WI38 (cell line): Measurements from ENCODE around the gene SH2D2A.

ENCODE experiments used
- H3K4me3 ChIP-seq: 2 replicates; pipeline ENCODE4 v1.5.1; 2011; ENCODE audit warnings: low read depth, mild to moderate bottlenecking, control low read depth, low read length
- CTCF ChIP-seq: IDR thresholded peaks from 2 replicates; pipeline ENCODE4 v1.5.1; 2012; ENCODE audit warnings: low read depth, mild to moderate bottlenecking, control low read depth, low read length

SH2D2A gene

DNA sequence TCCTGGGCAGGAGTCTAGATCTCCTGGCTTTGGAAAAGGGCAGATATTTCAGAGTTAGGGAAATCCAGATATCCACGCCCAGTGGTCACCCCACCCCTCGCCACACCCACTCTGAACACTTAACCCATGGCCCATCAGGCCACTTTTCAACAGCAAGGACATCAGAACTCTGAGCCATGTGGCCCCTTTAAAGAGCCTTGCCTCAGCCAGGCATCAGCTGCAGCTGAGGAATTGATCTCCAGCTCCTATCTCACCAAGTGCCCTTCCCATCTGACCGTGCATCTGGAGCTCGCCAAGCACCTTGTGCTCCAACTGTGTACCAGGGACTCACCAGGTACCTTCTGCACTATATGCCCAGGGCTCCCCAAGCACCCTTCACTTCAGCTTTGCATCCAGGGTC lies 20.2 kb upstream of the SH2D2A start:
- H3K4me3 ChIP-seq = no peak overlapping the region
- no peak for TF ChIP-seq CTCF

DNA sequence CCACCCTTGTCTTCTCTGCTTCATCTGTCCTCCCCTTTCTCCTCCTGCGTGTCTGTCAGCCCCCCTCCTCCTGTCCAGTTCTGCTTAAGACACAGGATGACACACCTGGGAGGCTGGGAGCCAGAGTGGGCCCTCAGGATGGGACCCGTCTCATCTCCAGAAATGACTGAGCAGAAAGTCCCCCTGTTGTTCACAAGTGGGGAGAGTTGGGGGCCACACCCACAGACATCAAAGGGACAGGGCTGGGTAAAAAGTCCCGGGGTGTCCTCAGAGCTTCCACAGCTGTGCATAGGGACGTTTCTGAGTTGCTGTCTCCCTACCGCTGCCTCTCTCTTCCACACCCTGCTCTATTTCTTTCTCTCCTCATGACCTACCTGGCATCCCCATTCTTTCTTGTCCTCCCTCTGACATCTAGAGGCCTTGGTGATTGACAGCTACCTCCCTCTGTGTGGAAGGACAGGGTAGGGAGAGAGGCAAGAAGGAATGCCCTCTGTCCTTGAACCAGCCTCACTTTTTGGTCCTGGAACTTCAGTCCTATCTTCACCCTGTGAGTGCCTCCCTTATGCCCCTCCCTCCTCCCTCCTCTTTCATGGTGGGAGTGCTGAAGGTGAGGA lies 19.5 kb upstream of the SH2D2A start:
- TF ChIP-seq CTCF = no peak
- H3K4me3 ChIP-seq = no peak overlapping the region

- H3K4me3 ChIP-seq = no peak overlapping the region
- no peak for TF ChIP-seq CTCF
Observed at GRCh38 chr1:156834322-156834721, 17.7 kb upstream of the SH2D2A start.

DNA sequence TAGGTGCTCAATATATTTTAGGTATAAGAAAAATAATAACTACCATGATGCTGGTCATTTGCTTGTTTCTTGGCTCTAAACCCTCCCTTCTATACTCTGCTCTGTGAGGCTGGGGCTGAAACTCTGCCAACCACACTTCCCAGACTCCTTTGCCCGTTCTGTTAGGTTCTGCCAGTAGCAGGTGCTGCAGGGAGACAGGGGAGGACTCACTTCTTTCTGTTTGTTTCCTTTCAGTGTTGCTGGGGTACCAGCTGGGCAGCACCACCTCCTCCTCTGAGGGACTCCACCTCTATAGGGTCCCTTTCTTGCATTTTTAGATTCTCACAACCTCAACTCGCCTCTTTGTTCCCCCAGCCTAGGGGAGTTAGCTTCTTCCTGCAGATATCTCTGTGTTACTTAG lies 17.0 kb upstream of the SH2D2A start:
- H3K4me3 ChIP-seq = no peak overlapping the region
- TF ChIP-seq CTCF = no peak

- no peak for TF ChIP-seq CTCF
- H3K4me3 ChIP-seq = no peak overlapping the region
Observed at GRCh38 chr1:156832434-156832833, 15.8 kb upstream of the SH2D2A start.

DNA sequence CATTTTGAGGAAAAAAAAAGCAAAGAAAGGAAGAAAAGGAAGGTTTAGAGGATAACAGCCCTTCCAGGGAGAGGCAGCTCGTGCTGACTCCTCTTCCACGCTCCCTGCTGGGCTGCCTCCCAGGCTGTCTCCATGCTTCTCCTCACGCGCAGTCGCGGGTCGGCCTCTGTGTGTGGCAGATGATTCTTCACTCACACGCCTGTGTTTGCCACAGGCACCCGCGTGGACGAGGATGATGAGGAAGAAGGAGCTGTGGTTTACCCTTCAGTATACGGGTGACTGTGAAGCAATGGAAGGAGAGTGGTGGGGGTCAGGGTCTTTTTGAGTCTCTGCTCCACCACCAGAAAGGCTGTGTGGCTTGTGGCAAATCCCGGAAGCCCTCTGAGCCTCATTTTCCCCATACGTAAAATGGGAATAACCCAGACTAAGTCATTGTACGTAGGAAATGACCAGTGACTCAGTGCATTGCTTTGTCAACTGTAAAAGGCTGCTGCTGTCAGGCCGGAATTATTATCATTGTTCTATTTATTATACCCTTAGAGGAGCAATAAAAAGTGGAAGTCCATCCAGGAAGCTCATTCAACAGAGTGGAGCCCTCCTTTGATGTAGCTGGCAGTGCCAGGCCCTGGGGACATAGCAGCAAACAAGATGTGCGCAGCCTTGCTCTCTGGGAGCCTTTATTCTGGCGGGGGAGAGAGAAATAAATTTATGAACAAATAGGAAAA lies 11.9 kb upstream of the SH2D2A start:
- no peak for TF ChIP-seq CTCF
- no peak overlapping the region for H3K4me3 ChIP-seq

- no peak for TF ChIP-seq CTCF
- H3K4me3 ChIP-seq = no peak overlapping the region
Observed at GRCh38 chr1:156826630-156827029, 10.0 kb upstream of the SH2D2A start.
